Hepatocyte (in vitro differentiated cells): ENCODE results near the gene STRA6. TPM values are rescaled to one million over a fixed set of nuclear protein-coding genes. Genes with fewer than 3 reads are reported as not detected.

Experiments used
- DNase-seq: peaks from one replicate; pipeline ENCODE4 v3.0.0-alpha.2; 2016; ENCODE audit warnings: low spot score
- H2AFZ ChIP-seq: fragments of 200-600 bp; sonication (generic); 2 replicates; pipeline ENCODE4 v1.6.0; 2016; ENCODE audit warnings: antibody characterized with exemption, mild to moderate bottlenecking
- H3K27ac ChIP-seq: fragments of 200-600 bp; sonication (generic); 2 replicates; pipeline ENCODE4 v1.5.1; 2016; ENCODE audit warnings: mild to moderate bottlenecking
- H3K27me3 ChIP-seq: fragments of 200-600 bp; sonication (generic); 2 replicates; pipeline ENCODE4 v1.6.1; 2016
- H3K36me3 ChIP-seq: fragments of 200-600 bp; sonication (generic); replicated peaks from 2 replicates; pipeline ENCODE4 v1.5.1; 2016; ENCODE audit warnings: low read depth; ENCODE audit not compliant: insufficient read depth
- H3K4me1 ChIP-seq: fragments of 200-600 bp; sonication (generic); 2 replicates; pipeline ENCODE4 v1.5.1; 2016; ENCODE audit warnings: mild to moderate bottlenecking, moderate library complexity; ENCODE audit not compliant: insufficient read depth
- H3K4me2 ChIP-seq: fragments of 200-600 bp; sonication (generic); 2 replicates; pipeline ENCODE4 v1.6.0; 2016
- H3K4me3 ChIP-seq: fragments of 200-600 bp; sonication (generic); 2 replicates; pipeline ENCODE4 v1.5.1; 2016; ENCODE audit warnings: mild to moderate bottlenecking
- H3K79me2 ChIP-seq: fragments of 200-600 bp; sonication (generic); 2 replicates; pipeline ENCODE4 v1.6.0; 2017; ENCODE audit warnings: mild to moderate bottlenecking
- H3K9me2 ChIP-seq: fragments of 200-600 bp; sonication (generic); replicated peaks from 2 replicates; pipeline ENCODE4 v1.6.0; 2017; ENCODE audit warnings: mild to moderate bottlenecking; ENCODE audit not compliant: insufficient read depth
- H3K9me3 ChIP-seq: fragments of 200-600 bp; sonication (generic); 2 replicates; pipeline ENCODE4 v1.5.1; 2016; ENCODE audit warnings: low read depth, mild to moderate bottlenecking
- H4K20me1 ChIP-seq: fragments of 200-600 bp; sonication (generic); 2 replicates; pipeline ENCODE4 v1.6.0; 2016; ENCODE audit warnings: mild to moderate bottlenecking; ENCODE audit not compliant: insufficient read depth, poor library complexity, severe bottlenecking
- CTCF ChIP-seq: fragments of 200-600 bp; sonication (generic); IDR thresholded peaks from 2 replicates; pipeline ENCODE4 v1.5.1; 2016; ENCODE audit warnings: antibody characterized with exemption, mild to moderate bottlenecking; ENCODE audit not compliant: poor library complexity
- EZH2 ChIP-seq: fragments of 200-600 bp; sonication (generic); IDR thresholded peaks from 2 replicates; pipeline ENCODE4 v1.6.1; 2016; ENCODE audit warnings: antibody characterized with exemption, mild to moderate bottlenecking, borderline replicate concordance
- EZH2phosphoT487 ChIP-seq: fragments of 200-600 bp; sonication (generic); IDR thresholded peaks from one replicate; pipeline ENCODE4 v1.6.1; 2018; ENCODE audit warnings: antibody characterized with exemption, mild to moderate bottlenecking, low read depth, moderate library complexity; ENCODE audit not compliant: unreplicated experiment, severe bottlenecking
- WGBS: methylation state at CpG from one replicate; pipeline ENCODE4 v1.1.6; 2016; ENCODE audit warnings: low lambda C conversion rate; ENCODE audit errors: missing lambda C conversion rate; 5-methylcytosine and 5-hydroxymethylcytosine counted together
- polyA plus RNA-seq: library from polyadenylated mRNA; unstranded; fragments of >200 nt; fragmentation: Nextera tagmentation; extraction: Ambion mirVana; gene quantifications from 2 replicates; pipeline ENCODE4 v1.2.1, GENCODE V29; 2016
- total RNA-seq: library from RNA; depleted of rRNA; stranded (reverse); fragments of >200 nt; gene quantifications from 2 replicates; pipeline ENCODE4 v1.2.3, GENCODE V29; 2014

STRA6 gene
- total and polyA plus RNA-seq, 2 experiments from 2014 or later = 31.5 to 37.1 TPM

- Histone ChIP-seq H3K27ac (peak overlapping the region; percentile 79), H3K9me2 (no peaks in the 10 kb centered on the region), H3K36me3 (no peaks in the 10 kb centered on the region), H3K27me3 (no peaks in the 10 kb centered on the region), H3K9me3 (no peaks in the 10 kb centered on the region), H3K4me2 (peak overlapping the region; percentile 70), H3K4me1 (peaks cover 57% of the 10 kb centered on the region), H3K79me2 (peaks cover 27% of the 10 kb centered on the region), H3K4me3 (no peak overlapping the region), H4K20me1 (no peaks in the 10 kb centered on the region), H2AFZ (no peak overlapping the region)
- no peak for TF ChIP-seq CTCF
- no peak for TF ChIP-seq EZH2phosphoT487
- no peak for TF ChIP-seq EZH2
- DNase-seq = no peak
- WGBS = 32% methylated on average over 8 of the region's 8 CpGs
Observed at GRCh38 chr15:74200871-74201419, 1.6 kb downstream of the STRA6 start.

- no peak overlapping the region for H2AFZ ChIP-seq
- no peaks in the 10 kb centered on the region for H4K20me1 ChIP-seq
- no peaks in the 10 kb centered on the region for H3K36me3 ChIP-seq
- 16% methylated on average over 1 of the region's 1 CpG for WGBS
- peak overlapping the region; percentile 79 for H3K27ac ChIP-seq
- H3K79me2 ChIP-seq = peaks cover 27% of the 10 kb centered on the region
- peak; percentile 52 for DNase-seq
- H3K9me2 ChIP-seq = no peaks in the 10 kb centered on the region
- H3K4me1 ChIP-seq = peaks cover 60% of the 10 kb centered on the region
- no peaks in the 10 kb centered on the region for H3K9me3 ChIP-seq
- TF ChIP-seq EZH2phosphoT487 (no peak), EZH2 (no peak), CTCF (no peak)
- no peaks in the 10 kb centered on the region for H3K27me3 ChIP-seq
- H3K4me3 ChIP-seq = no peak overlapping the region
- H3K4me2 ChIP-seq = peak overlapping the region; percentile 70
Observed at GRCh38 chr15:74200412-74200815, 2.2 kb downstream of the STRA6 start.

- Histone ChIP-seq H3K27ac (no peak overlapping the region), H2AFZ (no peak overlapping the region), H3K9me3 (no peaks in the 10 kb centered on the region), H4K20me1 (no peaks in the 10 kb centered on the region), H3K4me2 (no peak overlapping the region), H3K9me2 (no peaks in the 10 kb centered on the region), H3K27me3 (no peaks in the 10 kb centered on the region), H3K4me3 (no peak overlapping the region), H3K4me1 (peaks cover 57% of the 10 kb centered on the region), H3K36me3 (no peaks in the 10 kb centered on the region), H3K79me2 (peaks cover 27% of the 10 kb centered on the region)
- TF ChIP-seq EZH2 (no peak), EZH2phosphoT487 (no peak), CTCF (no peak)
- 93% methylated on average over 5 of the region's 6 CpGs for WGBS
- DNase-seq = no peak
Observed at GRCh38 chr15:74199297-74199652, 3.3 kb downstream of the STRA6 start.
